Measurements from ENCODE around the gene ASCC2.
A peak's percentile ranks its signal among the peaks of the same experiment; 100 is the strongest.

ASCC2 gene

GRCh38 chr22:29767171-29768051 lies 70.7 kb downstream of the ASCC2 start, which contains the start of gene UQCR10:
TSS of gene UQCR10 (plus strand) at chr22:29767369. CDS start at chr22:29767399, 30 bp downstream.
- peak within 1 kb of the TSS; percentile 70 for H4K12ac ChIP-seq (ENCODE audit: low read depth, low read length)
- peak within 1 kb of the TSS; percentile 69 for H3K27ac ChIP-seq (ENCODE audit: low read depth, low read length)
- peak within 1 kb of the TSS; percentile 90 for H3K14ac ChIP-seq (ENCODE audit: low read length)
- peak within 1 kb of the TSS; percentile 30 for H2AK5ac ChIP-seq (ENCODE audit: low read length)
- WGBS (ENCODE audit: extremely low coverage, insufficient coverage, insufficient read length): no CpG with 5 or more reads among the region's 46 CpGs
- H3K79me1 ChIP-seq (ENCODE audit: low read length): peaks cover 9% of the 10 kb centered on the region
- peak within 1 kb of the TSS; percentile 99 for H3K4me3 ChIP-seq (ENCODE audit: low read depth, low read length)
- H2BK5ac ChIP-seq (ENCODE audit: low read depth, low read length, poor library complexity): peak within 1 kb of the TSS; percentile 34
- H3K9ac ChIP-seq (ENCODE audit: low read length): peak within 1 kb of the TSS; percentile 98
- H3K79me2 ChIP-seq (ENCODE audit: control insufficient read depth, insufficient read depth, low read length, poor library complexity): peaks cover 10% of the 10 kb centered on the region
- peak within 1 kb of the TSS; percentile 93 for H4K91ac ChIP-seq (ENCODE audit: low read depth, low read length)
- peak within 1 kb of the TSS; percentile 99 for H4K8ac ChIP-seq (ENCODE audit: low read depth, low read length)
- H3K4ac ChIP-seq (ENCODE audit: low read depth, low read length): peak within 1 kb of the TSS; percentile 94
- peak; percentile 93 to 96 for DNase-seq
- no peaks in the 10 kb centered on the region for H3K27me3 ChIP-seq (ENCODE audit: insufficient read depth, low read length)
- H3K4me2 ChIP-seq (ENCODE audit: low read length): peak within 1 kb of the TSS; percentile 93
- H3K18ac ChIP-seq (ENCODE audit: low read length): peak within 1 kb of the TSS; percentile 97
- no peaks in the 10 kb centered on the region for H3K9me3 ChIP-seq (ENCODE audit: insufficient read depth, low read depth, low read length)
- H2AFZ ChIP-seq (ENCODE audit: insufficient read depth, low read length, poor library complexity): peak within 1 kb of the TSS; percentile 69
- H3K4me1 ChIP-seq (ENCODE audit: control insufficient read depth in 1 of 2, insufficient read depth in 2 of 2, low read length in 2 of 2): peaks cover 6 to 14% of the 10 kb centered on the region in 2 experiments
- H3K36me3 ChIP-seq (ENCODE audit: control insufficient read depth in 1 of 2, insufficient read depth in 2 of 2, low read length in 2 of 2): peaks cover 4 to 11% of the 10 kb centered on the region in 2 experiments
- no peak within 1 kb of the TSS for H2BK12ac ChIP-seq (ENCODE audit: low read length)
- no peak within 1 kb of the TSS for H3K23ac ChIP-seq (ENCODE audit: low read length)
- H2BK120ac ChIP-seq (ENCODE audit: insufficient read depth, low read length, poor library complexity): peak within 1 kb of the TSS; percentile 62

GRCh38 chr22:29766632-29767170 lies 71.4 kb downstream of the ASCC2 start, which contains the start of gene ZMAT5:
TSS of gene ZMAT5 (minus strand) at chr22:29767007. CDS start at chr22:29748544, 18,463 bp downstream.
- Histone ChIP-seq H3K4me1 (ENCODE audit: control insufficient read depth in 1 of 2, insufficient read depth in 2 of 2, low read length in 2 of 2) (peaks cover 6 to 14% of the 10 kb centered on the region in 2 experiments), H3K14ac (ENCODE audit: low read length) (peak within 1 kb of the TSS; percentile 90), H2AK5ac (ENCODE audit: low read length) (peak within 1 kb of the TSS; percentile 30), H3K79me1 (ENCODE audit: low read length) (peaks cover 8% of the 10 kb centered on the region), H3K4me3 (ENCODE audit: low read depth, low read length) (peak within 1 kb of the TSS; percentile 99), H3K9ac (ENCODE audit: low read length) (peak within 1 kb of the TSS; percentile 98), H4K91ac (ENCODE audit: low read depth, low read length) (peak within 1 kb of the TSS; percentile 93), H2BK120ac (ENCODE audit: insufficient read depth, low read length, poor library complexity) (peak within 1 kb of the TSS; percentile 62), H3K27me3 (ENCODE audit: insufficient read depth, low read length) (no peaks in the 10 kb centered on the region), H3K9me3 (ENCODE audit: insufficient read depth, low read depth, low read length) (no peaks in the 10 kb centered on the region), H3K18ac (ENCODE audit: low read length) (peak within 1 kb of the TSS; percentile 97), H3K4ac (ENCODE audit: low read depth, low read length) (peak within 1 kb of the TSS; percentile 94), H2BK12ac (ENCODE audit: low read length) (no peak within 1 kb of the TSS), H4K8ac (ENCODE audit: low read depth, low read length) (peak within 1 kb of the TSS; percentile 99), H4K12ac (ENCODE audit: low read depth, low read length) (peak within 1 kb of the TSS; percentile 70), H3K36me3 (ENCODE audit: control insufficient read depth in 1 of 2, insufficient read depth in 2 of 2, low read length in 2 of 2) (peaks cover 4 to 11% of the 10 kb centered on the region in 2 experiments), H2BK5ac (ENCODE audit: low read depth, low read length, poor library complexity) (peak within 1 kb of the TSS; percentile 34), H3K23ac (ENCODE audit: low read length) (no peak within 1 kb of the TSS), H2AFZ (ENCODE audit: insufficient read depth, low read length, poor library complexity) (peak within 1 kb of the TSS; percentile 69), H3K27ac (ENCODE audit: low read depth, low read length) (peak within 1 kb of the TSS; percentile 69), H3K79me2 (ENCODE audit: control insufficient read depth, insufficient read depth, low read length, poor library complexity) (peaks cover 10% of the 10 kb centered on the region), H3K4me2 (ENCODE audit: low read length) (peak within 1 kb of the TSS; percentile 93)
- whole genome bisulfite sequencing (ENCODE audit: extremely low coverage, insufficient coverage, insufficient read length): no CpG with 5 or more reads among the region's 32 CpGs
- peak; percentile 96 to 98 for DNase-seq

- Histone ChIP-seq H3K18ac (ENCODE audit: low read length) (peak overlapping the region; percentile 9), H2BK12ac (ENCODE audit: low read length) (no peak overlapping the region)
- DNase-seq: no peak
Observed at GRCh38 chr22:29765905-29766631, 72.0 kb downstream of the ASCC2 start.

GRCh38 chr22:29762263-29762662 lies 75.8 kb downstream of the ASCC2 start:
- no peak overlapping the region for H2BK120ac ChIP-seq (ENCODE audit: insufficient read depth, low read length, poor library complexity)
- H3K23ac ChIP-seq (ENCODE audit: low read length): no peak overlapping the region
- H2AFZ ChIP-seq (ENCODE audit: insufficient read depth, low read length, poor library complexity): no peak overlapping the region
- H3K9ac ChIP-seq (ENCODE audit: low read length): no peak overlapping the region
- H3K79me2 ChIP-seq (ENCODE audit: control insufficient read depth, insufficient read depth, low read length, poor library complexity): peaks cover 2% of the 10 kb centered on the region
- H3K9me3 ChIP-seq (ENCODE audit: insufficient read depth, low read depth, low read length): no peaks in the 10 kb centered on the region
- H2BK12ac ChIP-seq (ENCODE audit: low read length): no peak overlapping the region
- no peak overlapping the region for H2AK5ac ChIP-seq (ENCODE audit: low read length)
- H3K4me1 ChIP-seq (ENCODE audit: control insufficient read depth in 1 of 2, insufficient read depth in 2 of 2, low read length in 2 of 2): peaks cover 3 to 8% of the 10 kb centered on the region in 2 experiments
- H3K4me2 ChIP-seq (ENCODE audit: low read length): no peak overlapping the region
- no peak overlapping the region for H3K4me3 ChIP-seq (ENCODE audit: low read depth, low read length)
- H3K18ac ChIP-seq (ENCODE audit: low read length): no peak overlapping the region
- H3K14ac ChIP-seq (ENCODE audit: low read length): no peak overlapping the region
- H2BK5ac ChIP-seq (ENCODE audit: low read depth, low read length, poor library complexity): no peak overlapping the region
- no peaks in the 10 kb centered on the region for H3K36me3 ChIP-seq (ENCODE audit: control insufficient read depth in 1 of 2, insufficient read depth in 2 of 2, low read length in 2 of 2)
- no peaks in the 10 kb centered on the region for H3K27me3 ChIP-seq (ENCODE audit: insufficient read depth, low read length)
- no peak overlapping the region for H3K27ac ChIP-seq (ENCODE audit: low read depth, low read length)
- H4K91ac ChIP-seq (ENCODE audit: low read depth, low read length): no peak overlapping the region
- H3K79me1 ChIP-seq (ENCODE audit: low read length): peaks cover 6% of the 10 kb centered on the region
- DNase-seq: no peak
- H3K4ac ChIP-seq (ENCODE audit: low read depth, low read length): no peak overlapping the region
- no CpG with 5 or more reads among the region's 15 CpGs for WGBS (ENCODE audit: extremely low coverage, insufficient coverage, insufficient read length)
- no peak overlapping the region for H4K8ac ChIP-seq (ENCODE audit: low read depth, low read length)
- no peak overlapping the region for H4K12ac ChIP-seq (ENCODE audit: low read depth, low read length)

More at GRCh38 chr22:29765905-29766631, 72.0 kb downstream of the ASCC2 start:
- peaks cover 8% of the 10 kb centered on the region for H3K79me1 ChIP-seq (ENCODE audit: low read length)
- no peaks in the 10 kb centered on the region for H3K27me3 ChIP-seq (ENCODE audit: insufficient read depth, low read length)
- no CpG with 5 or more reads among the region's 15 CpGs for WGBS (ENCODE audit: extremely low coverage, insufficient coverage, insufficient read length)
- H2AFZ ChIP-seq (ENCODE audit: insufficient read depth, low read length, poor library complexity): peak overlapping the region; percentile 51
- H3K36me3 ChIP-seq (ENCODE audit: control insufficient read depth in 1 of 2, insufficient read depth in 2 of 2, low read length in 2 of 2): peaks cover 4 to 11% of the 10 kb centered on the region in 2 experiments
- H3K9me3 ChIP-seq (ENCODE audit: insufficient read depth, low read depth, low read length): no peaks in the 10 kb centered on the region
- H3K27ac ChIP-seq (ENCODE audit: low read depth, low read length): peak overlapping the region; percentile 69
- peak overlapping the region; percentile 30 for H2AK5ac ChIP-seq (ENCODE audit: low read length)
- H3K79me2 ChIP-seq (ENCODE audit: control insufficient read depth, insufficient read depth, low read length, poor library complexity): peaks cover 10% of the 10 kb centered on the region
- peak overlapping the region; percentile 25 for H3K14ac ChIP-seq (ENCODE audit: low read length)
- peak overlapping the region; percentile 70 for H4K12ac ChIP-seq (ENCODE audit: low read depth, low read length)
- H3K9ac ChIP-seq (ENCODE audit: low read length): peak overlapping the region; percentile 74
- peak overlapping the region; percentile 62 for H4K8ac ChIP-seq (ENCODE audit: low read depth, low read length)
- peak overlapping the region; percentile 17 for H3K4ac ChIP-seq (ENCODE audit: low read depth, low read length)
- peak overlapping the region; percentile 1 for H2BK120ac ChIP-seq (ENCODE audit: insufficient read depth, low read length, poor library complexity)
- peak overlapping the region; percentile 16 for H2BK5ac ChIP-seq (ENCODE audit: low read depth, low read length, poor library complexity)
- peak overlapping the region; percentile 93 for H3K4me2 ChIP-seq (ENCODE audit: low read length)
- H3K23ac ChIP-seq (ENCODE audit: low read length): no peak overlapping the region
- peak overlapping the region; percentile 77 for H3K4me3 ChIP-seq (ENCODE audit: low read depth, low read length)
- peaks cover 6 to 14% of the 10 kb centered on the region in 2 experiments for H3K4me1 ChIP-seq (ENCODE audit: control insufficient read depth in 1 of 2, insufficient read depth in 2 of 2, low read length in 2 of 2)
- peak overlapping the region; percentile 45 for H4K91ac ChIP-seq (ENCODE audit: low read depth, low read length)
